Measurements from ENCODE around the gene ATXN1.

- TF ChIP-seq POLR2A (IDR thresholded peaks at IDR 0.05; ENCODE audit: low read length) (no peak), GATA1 (IDR thresholded peaks at IDR 0.05; ENCODE audit: low read depth, low read length) (no peak)
Observed at GRCh38 chr6:16723826-16724225, 37.4 kb downstream of the ATXN1 start.
